HG03432 (cell line): Measurements from ENCODE around the gene SLC7A4.
"Not testable (repeated sequence)": the region's sequence is repeated elsewhere in the genome, so short reads cannot be mapped to it uniquely, and the experiment has no call there.

Source experiments
- ATAC-seq: cut with Tn5 transposase; IDR thresholded peaks from one replicate; pipeline ENCODE4 v1.9.1; 2021; ENCODE audit warnings: mild to moderate bottlenecking, moderate library complexity; ENCODE audit not compliant: unreplicated experiment

Gene SLC7A4

GRCh38 chr22:21064917-21065864 lies 32.8 kb upstream of the SLC7A4 start:
- ATAC-seq = no peak

DNA sequence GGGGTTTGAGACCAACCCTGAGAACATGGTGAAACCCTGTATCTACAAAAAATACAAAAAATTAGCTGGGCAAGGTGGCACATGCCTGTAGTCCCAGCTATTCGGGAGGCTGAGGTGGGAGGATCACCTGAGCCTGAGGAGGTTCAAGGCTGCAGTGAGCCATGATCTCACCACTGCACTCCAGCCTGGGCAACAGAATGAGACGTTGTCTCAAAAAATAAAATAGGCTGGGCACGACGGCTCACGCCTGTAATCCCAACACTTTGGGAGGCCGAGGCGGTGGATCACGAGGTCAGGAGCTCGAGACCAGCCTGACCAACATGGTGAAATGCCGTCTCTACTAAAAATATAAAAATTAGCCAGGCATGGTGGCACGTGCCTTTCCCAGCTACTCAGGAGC lies 32.1 kb upstream of the SLC7A4 start:
- ATAC-seq = not testable (repeated sequence)

GRCh38 chr22:21061660-21062321 lies 29.4 kb upstream of the SLC7A4 start:
- ATAC-seq = not testable (repeated sequence)

DNA sequence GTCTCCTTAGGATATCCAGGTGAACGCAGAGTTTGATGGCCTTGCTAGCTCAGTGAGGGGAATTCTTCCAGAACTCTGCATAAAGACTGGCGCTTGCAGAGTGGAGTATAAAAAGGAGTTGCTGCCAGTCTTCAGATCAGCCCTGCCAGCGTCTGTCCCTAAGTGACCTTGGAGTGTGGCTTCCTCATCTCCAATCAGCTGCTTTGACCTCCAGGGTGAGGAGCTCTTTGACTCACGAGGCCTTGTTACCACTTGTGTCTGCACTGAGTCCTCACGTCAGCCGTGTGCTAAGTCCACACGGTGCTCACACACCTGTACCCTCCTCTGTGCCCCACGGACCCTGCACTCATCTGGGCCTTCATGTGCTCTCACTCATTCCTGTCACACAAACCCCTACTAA lies 28.0 kb upstream of the SLC7A4 start:
- not testable (repeated sequence) for ATAC-seq

DNA sequence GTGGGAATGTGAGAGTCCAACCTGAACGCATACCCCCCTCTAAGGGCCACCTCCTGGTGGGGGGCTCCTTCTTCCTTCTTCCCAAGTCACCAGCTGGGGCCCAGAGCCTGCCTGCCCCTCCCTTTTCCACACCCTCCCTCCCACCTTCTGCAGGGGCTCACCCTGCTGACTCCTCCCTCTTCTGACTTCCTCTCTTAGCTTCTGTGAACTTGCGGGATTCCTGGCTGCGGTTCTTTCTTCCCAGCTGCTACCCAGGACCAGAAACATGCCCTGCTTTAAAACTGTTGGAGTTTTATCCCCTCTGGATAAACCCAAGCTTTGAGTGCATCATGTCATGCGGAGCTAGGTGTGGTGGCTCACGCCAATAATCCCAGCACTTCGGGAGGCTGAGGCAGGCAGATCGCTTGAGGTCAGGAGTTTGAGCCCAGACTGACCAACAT lies 23.5 kb upstream of the SLC7A4 start:
- no peak for ATAC-seq

DNA sequence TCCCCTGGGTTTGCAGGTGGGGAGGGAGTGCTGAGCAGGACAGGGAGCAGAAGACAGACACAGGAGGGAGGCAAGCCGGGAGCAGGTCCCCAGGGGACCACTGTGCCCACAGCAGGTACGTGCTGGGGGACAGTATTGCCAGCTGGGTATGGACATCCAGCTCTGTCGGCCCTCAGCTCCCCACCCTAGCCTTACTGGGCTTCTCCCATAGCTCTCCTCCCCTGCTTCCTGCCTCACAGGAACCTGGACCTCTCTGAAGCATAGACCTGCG lies 23.1 kb upstream of the SLC7A4 start:
- no peak for ATAC-seq

- no peak for ATAC-seq
Measured at GRCh38 chr22:21054714-21055563, 22.6 kb upstream of the SLC7A4 start.

DNA sequence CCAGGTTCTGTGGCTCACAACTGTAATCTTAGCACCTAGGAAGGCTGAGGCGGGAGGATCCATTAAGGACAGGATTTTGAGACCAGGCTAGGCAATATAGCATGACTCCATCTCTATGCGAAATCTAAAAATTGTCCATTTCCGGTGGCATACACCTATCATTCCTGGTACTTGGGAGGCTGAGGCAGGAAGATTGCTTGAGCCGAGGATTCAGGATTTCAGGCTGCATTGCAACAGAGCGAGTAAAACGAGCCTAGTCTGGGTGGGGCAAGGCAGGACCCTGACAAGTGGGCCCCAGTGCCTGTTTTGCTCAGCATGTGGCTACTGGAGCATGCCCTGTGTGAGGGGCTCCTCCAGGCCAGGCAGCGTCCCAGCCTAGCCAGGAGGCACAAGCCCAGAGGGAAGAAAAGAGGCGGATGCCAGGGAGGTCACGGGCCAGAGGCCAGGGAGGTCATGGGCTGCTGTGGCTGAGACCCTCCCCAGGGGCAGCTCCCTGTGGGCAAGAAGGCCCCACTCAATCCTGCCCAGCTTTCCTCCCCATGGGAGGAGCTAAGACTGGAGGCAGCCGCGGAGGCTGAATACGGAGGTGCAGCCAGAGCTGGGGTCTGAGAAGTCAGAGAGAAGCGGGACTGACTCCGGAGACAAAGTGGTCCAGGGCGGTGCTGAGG lies 21.8 kb upstream of the SLC7A4 start:
- ATAC-seq = no peak

- ATAC-seq = no peak
Measured at GRCh38 chr22:21052715-21053459, 20.5 kb upstream of the SLC7A4 start.

- ATAC-seq = no peak
Measured at GRCh38 chr22:21051831-21052400, 19.6 kb upstream of the SLC7A4 start.

DNA sequence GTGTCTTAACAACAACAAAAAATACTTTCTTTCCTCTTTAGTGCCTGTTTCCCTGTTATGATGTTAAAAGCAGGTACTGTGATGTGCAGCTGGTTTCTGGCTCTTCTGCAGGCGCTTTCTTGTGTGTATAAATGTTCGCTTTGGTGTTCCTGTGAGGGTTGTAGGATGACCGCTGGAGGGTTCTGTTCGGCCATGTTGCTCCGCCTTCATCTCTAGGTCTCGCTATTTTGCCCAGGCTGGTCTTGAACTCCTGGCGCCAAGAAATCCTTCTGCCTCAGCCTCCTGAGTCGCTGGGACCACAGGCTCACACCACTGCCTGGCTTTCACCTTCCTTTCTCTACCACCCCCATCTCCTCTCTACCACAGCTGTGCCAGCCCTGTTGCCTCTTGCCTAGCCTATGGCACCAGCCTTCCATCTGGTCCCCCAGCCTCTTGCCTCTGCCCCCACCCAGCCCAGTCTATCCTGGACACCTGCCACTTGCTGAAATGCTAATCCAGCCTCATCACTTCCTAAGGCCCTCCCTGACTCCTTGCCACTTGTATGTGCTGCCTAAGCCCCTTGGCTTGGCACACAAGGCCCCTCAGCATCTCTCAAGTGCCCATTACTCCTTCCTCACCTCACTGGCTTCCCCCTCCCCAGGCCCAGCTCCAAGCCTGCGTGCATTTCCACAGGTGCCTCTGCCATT lies 18.9 kb upstream of the SLC7A4 start:
- ATAC-seq = no peak

DNA sequence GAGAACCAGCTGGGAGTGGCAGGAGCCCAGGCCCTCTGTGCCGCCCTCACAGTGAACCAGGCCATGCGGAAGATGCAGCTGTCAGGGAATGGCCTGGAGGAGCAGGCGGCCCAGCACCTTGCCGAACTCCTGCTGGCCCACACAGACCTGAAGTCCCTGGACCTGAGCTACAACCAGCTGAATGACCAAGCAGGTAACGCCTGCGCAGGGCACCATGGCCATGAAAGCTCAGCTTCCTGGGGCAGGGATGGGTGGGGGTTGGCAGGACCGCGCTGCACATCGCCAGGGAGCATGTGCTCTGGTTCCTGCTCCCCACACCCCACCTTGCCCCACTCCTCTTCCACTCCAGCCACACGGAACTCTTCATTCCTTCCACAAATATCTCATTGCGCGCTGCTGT lies 16.6 kb upstream of the SLC7A4 start:
- ATAC-seq = not testable (repeated sequence)

DNA sequence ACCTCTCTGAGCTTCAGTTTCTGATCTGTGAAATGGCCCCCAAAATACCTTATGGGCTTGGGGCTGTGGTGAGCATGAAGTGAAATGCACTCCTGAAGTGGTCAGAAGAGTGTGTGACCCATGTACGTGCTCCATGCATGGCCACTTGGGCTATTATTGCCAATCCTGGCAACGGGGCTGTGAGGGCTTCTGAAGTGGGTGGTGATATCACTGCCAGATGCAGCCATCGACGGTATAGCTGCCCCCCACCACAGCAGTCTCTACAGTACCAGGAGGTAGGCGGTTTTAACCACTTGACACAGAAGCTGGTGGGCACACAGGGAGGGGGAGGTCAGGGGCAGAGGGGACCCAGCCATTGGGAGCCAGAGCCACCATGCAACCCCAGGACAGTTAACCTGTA lies 16.1 kb upstream of the SLC7A4 start:
- ATAC-seq = not testable (repeated sequence)

DNA sequence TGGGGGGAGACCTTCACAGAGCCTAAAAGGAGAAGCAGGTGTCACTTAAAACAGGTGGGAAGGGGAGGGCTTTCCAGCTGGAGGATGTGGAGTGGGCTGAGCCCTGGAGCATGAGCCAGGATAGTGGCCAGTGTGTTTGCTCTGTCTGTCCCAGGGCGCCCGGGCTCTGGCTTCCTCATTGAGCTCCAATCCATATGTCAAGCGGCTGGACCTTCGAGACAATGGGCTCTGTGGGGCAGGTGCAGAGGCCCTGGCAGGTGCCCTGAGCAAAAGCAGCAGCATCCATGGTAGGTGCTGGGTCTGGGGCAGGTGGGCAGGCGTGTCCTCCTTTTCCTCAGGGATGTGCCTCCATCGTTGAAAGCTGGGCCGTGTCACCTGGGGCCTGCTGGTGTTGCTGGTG lies 15.4 kb upstream of the SLC7A4 start:
- ATAC-seq = no peak

GRCh38 chr22:21047035-21047661 lies 14.8 kb upstream of the SLC7A4 start:
- ATAC-seq = no peak

- ATAC-seq = peak; percentile 76
Measured at GRCh38 chr22:21045585-21046294, 13.4 kb upstream of the SLC7A4 start, which contains the start of gene LRRC74B. LRRC74B (plus strand) TSS chr22:21045946; CDS start chr22:21045987, 41 bp downstream.

GRCh38 chr22:21044931-21045584 lies 12.7 kb upstream of the SLC7A4 start:
- no peak for ATAC-seq
